Heart right ventricle (tissue), 16 donors: Measurements from ENCODE around the gene TUBB2A. TPM values are rescaled to one million over a fixed set of nuclear protein-coding genes. Genes with fewer than 3 reads are reported as not detected.
"Not testable (repeated sequence)": the region's sequence is repeated elsewhere in the genome, so short reads cannot be mapped to it uniquely, and the experiment has no call there.

ENCODE experiments used
- ATAC-seq, 8 donors: fragments of 200-7000 bp; cut with Tn5 transposase; one replicate each; pipeline ENCODE4 v1.9.1; 2020; ENCODE audit warnings: mild to moderate bottlenecking in 8 of 8, moderate library complexity in 8 of 8, moderate number of reproducible peaks in 1 of 8
- DNase-seq, 2 donors: peaks; one replicate each; pipeline ENCODE4 v3.0.0-alpha.2; 2020
- H3K27ac ChIP-seq, 10 donors: fragments of 200-600 bp; sonication (generic) in 2 of 10; one replicate each; pipeline versions ENCODE4 v1.5.0 to v1.8.0; 2020 to 2022; ENCODE audit warnings: mild to moderate bottlenecking in 3 of 10
- H3K27me3 ChIP-seq, 7 donors: fragments of 200-600 bp; one replicate each; pipeline ENCODE4 v1.8.0; 2021 to 2022; ENCODE audit warnings: mild to moderate bottlenecking in 2 of 7
- H3K36me3 ChIP-seq, 9 donors: fragments of 200-600 bp; sonication (generic) in 1 of 9; one replicate each; pipeline versions ENCODE4 v1.5.0 to v1.8.0; 2020 to 2022; ENCODE audit warnings: mild to moderate bottlenecking in 2 of 9
- H3K4me1 ChIP-seq, 9 donors: fragments of 200-600 bp; sonication (generic) in 1 of 9; one replicate each; pipeline versions ENCODE4 v1.5.0 to v1.8.0; 2020 to 2022; ENCODE audit warnings: mild to moderate bottlenecking in 4 of 9
- H3K4me3 ChIP-seq, 10 donors: fragments of 200-600 bp; sonication (generic) in 2 of 10; one replicate each; pipeline versions ENCODE4 v1.5.0 to v1.8.0; 2020 to 2022; ENCODE audit warnings: mild to moderate bottlenecking in 7 of 10, moderate library complexity in 2 of 10
- H3K9me3 ChIP-seq, 11 donors: fragments of 200-600 bp in 10 of 11; sonication (generic) in 2 of 11; one replicate each; pipeline versions ENCODE4 v1.5.0 to v1.8.0; 2013 to 2022; ENCODE audit warnings: mild to moderate bottlenecking in 2 of 11, control low read depth in 1 of 11, moderate library complexity in 1 of 11
- WGBS, 2 donors: extraction: QIAGEN DNeasy Blood & Tissue Kit; methylation state at CpG; one replicate each; pipeline ENCODE4 v1.1.7; 2013; ENCODE audit warnings: inconsistent platforms in 1 of 2; 5-methylcytosine and 5-hydroxymethylcytosine counted together
- intact Hi-C, 10 donors: fragments of 100-400 bp; cut with DNase I; formaldehyde crosslinking; loops; one replicate each; pipeline versions ENCODE4 v1.11.1 to v1.14.2; 2022
- polyA plus RNA-seq, 2 donors: library from polyadenylated mRNA; stranded (reverse); fragments of 200-250 nt; gene quantifications; one replicate each; pipeline ENCODE4 v1.2.3, GENCODE V29; 2013
- total RNA-seq, 10 donors: library from RNA; stranded (reverse); fragmentation: NEBNext Ultra II Directional in 3 of 10; extraction: Animal tissue kit (Norgen Biotek cat#: 25700) in 3 of 10; gene quantifications; one replicate each; pipeline versions ENCODE4 v1.2.1 to v1.2.4, GENCODE V29; 2021 to 2023
- TF ChIP-seq, protein P1 (sequence below), 9 donors: fragments of 200-600 bp; sonication (generic) in 2 of 9; IDR thresholded peaks; one replicate each; pipeline versions ENCODE4 v1.5.0 to v1.8.0; 2021 to 2022; ENCODE audit warnings: antibody characterized with exemption in 9 of 9, mild to moderate bottlenecking in 5 of 9, moderate library complexity in 1 of 9
- donor health status: Arrhythmogenic right ventricular cardiomyopathy.
- donor health status: ischemic (EF 13 %, LVEDD 7.1; RV severe dilation, severe dysfunction).
- donor health status: healthy with polysubstance abuse.
- donor health status: DM: no; HTN: yes; CAD: no.
- donor health status: DM: no; HTN: no; CAD: no.
- donor health status: ischemic (EF 25% LVEDD 6.9; RV normal size, moderate dysfunction).
- donor health status: ischemic (EF 25% LVEDD 5.7; RV mildly dilated, moderate dysfunction).
- donor health status: healthy.
- donor health status: DM: yes; HTN: yes; CAD: no.
- donor health status: Ischemic cardiomyopathy.
- donor health status: ischemic (EF 35%, LVEDD 5.7; RV mildly dilated, moderate dysfunction).
- donor health status: nonischemic (EF 11% LVEDD 7.7; RV severe dilation, severe dysfunction).
- donor health status: DM: yes; HTN: yes; CAD: no.
- donor health status: PGD.
- donor health status: ischemic (EF 29% LVEDD 5.4; RV normal size, mild dysfunction).
- donor health status: nonischemic (EF 23%, LVEDD 6.1; RV moderate dilation, normal function).

TUBB2A gene
- total and polyA plus RNA-seq, 12 donors = 7.0 to 59.3 (median 17.5) TPM

DNA sequence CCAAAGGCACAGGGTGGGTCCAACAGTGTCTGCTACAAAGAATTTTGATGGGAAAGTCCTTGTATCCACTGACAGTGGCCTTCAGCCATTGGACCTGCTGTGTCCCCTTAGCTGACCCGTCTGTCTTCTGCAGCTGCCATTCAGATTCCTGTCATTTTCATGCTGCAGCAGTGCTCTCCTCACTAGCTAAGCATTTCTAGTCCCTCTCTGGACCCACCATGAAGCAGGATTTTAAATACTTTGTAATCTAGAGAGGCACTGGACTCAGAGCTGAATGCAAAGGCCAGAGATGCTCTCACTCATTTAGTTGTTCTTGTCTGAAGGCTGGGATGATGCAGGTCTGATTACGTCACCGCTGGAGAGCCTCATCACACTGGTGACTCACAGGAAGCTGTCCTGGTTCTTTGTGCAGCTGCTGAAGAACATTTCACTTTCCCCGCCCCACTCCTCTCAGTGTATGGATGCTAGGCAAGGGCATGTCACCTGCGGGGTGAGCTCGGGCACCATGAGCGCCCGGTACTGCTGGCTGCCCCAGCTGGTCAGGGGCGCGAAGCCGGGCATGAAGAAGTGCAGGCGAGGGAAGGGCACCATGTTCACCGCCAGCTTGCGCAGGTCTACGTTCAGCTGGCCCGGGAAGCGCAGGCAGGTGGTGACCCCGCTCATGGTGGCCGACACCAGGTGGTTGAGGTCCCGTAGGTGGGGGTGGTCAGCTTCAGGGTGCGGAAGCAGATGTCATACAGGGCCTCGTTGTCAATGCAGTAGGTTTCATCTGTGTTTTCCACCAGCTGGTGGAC lies 19.4 kb upstream of the TUBB2A start:
- intact Hi-C loops = loop anchor here in 1 of 10 donors (5.0 kb wide), 1 partner anchor 261 kb away; no protein-coding TSS in a partner anchor
- Histone ChIP-seq H3K9me3 (no peaks in the 10 kb centered on the region), H3K4me3 (no peak overlapping the region), H3K4me1 (no peaks in the 10 kb centered on the region), H3K36me3 (no peaks in the 10 kb centered on the region), H3K27ac (no peak overlapping the region), H3K27me3 (peaks cover 0 to 4% (median 0%) of the 10 kb centered on the region in 7 donors)
- WGBS, 2 donors = 86 to 88% methylated on average over 21 to 22 of the region's 22 CpGs
- ATAC-seq (peak in 6 of 8 donors; percentile 46 to 87 (median 63)), DNase-seq (no peak)
- TF ChIP-seq, protein P1, sequence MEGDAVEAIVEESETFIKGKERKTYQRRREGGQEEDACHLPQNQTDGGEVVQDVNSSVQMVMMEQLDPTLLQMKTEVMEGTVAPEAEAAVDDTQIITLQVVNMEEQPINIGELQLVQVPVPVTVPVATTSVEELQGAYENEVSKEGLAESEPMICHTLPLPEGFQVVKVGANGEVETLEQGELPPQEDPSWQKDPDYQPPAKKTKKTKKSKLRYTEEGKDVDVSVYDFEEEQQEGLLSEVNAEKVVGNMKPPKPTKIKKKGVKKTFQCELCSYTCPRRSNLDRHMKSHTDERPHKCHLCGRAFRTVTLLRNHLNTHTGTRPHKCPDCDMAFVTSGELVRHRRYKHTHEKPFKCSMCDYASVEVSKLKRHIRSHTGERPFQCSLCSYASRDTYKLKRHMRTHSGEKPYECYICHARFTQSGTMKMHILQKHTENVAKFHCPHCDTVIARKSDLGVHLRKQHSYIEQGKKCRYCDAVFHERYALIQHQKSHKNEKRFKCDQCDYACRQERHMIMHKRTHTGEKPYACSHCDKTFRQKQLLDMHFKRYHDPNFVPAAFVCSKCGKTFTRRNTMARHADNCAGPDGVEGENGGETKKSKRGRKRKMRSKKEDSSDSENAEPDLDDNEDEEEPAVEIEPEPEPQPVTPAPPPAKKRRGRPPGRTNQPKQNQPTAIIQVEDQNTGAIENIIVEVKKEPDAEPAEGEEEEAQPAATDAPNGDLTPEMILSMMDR (IDR thresholded peaks at IDR 0.05) = no peak

DNA sequence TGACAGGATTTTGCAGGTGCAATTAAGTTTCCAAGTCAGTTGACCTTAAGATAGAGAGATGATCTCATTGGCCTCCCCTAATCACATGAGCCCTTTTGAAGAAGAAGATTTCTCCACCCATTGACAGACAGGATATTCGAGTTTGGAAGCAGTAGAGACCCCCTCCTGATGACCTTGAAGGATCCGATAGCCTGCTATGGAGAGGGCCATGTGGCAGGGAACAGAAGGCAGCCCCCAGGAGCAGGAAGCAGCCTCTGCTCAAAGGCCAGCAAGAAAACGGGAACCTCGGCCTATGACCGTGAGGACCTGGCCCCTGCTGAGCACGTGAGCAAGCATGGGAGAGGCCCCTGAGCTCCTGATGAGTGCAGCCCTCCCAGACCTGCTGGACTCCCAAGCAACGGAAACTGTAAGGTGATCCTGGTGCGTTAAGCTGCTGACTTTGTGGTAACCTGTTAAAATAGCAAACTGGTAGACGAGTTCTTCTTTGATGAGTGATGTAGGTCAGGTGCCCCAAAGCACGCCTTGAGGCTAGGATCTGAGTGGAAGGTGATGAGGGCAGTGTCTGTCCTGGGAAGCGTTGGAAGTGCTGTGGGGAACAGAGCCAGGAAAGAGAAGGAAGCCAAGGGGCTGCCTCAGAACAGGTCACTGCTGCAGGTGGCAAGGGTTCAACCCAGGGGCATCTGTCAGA lies 18.5 kb upstream of the TUBB2A start:
- Histone ChIP-seq H3K27ac (no peak overlapping the region), H3K27me3 (peaks cover 0 to 4% (median 0%) of the 10 kb centered on the region in 7 donors), H3K4me1 (no peaks in the 10 kb centered on the region), H3K9me3 (no peaks in the 10 kb centered on the region), H3K36me3 (no peaks in the 10 kb centered on the region), H3K4me3 (no peak overlapping the region)
- intact Hi-C loops = loop anchor here in 1 of 10 donors (5.0 kb wide), 1 partner anchor 261 kb away; no protein-coding TSS in a partner anchor
- 76 to 80% methylated on average over 11 of the region's 11 CpGs for WGBS, 2 donors
- no peak for ATAC-seq
- DNase-seq = no peak
- TF ChIP-seq, protein P1 (IDR thresholded peaks at IDR 0.05) = no peak

DNA sequence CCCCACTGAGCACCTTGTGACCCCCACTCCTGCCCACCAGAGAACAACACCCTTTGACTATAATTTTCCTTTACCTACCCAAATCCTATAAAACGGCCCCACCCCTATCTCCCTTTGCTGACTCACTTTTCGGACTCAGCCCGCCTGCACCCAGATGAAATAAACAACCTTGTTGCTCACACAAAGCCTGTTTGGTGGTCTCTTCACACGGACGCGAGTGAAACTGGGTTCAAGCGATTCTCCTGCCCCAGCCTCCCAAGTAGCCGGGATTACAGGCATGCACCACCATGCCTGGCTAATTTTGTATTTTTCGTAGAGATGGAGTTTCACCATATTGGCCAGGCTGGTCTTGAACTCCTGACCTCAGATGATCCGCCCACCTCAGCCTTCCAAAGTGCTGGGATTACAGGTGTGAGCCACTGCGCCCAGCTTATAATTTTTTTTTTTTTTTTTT lies 16.3 kb upstream of the TUBB2A start:
- ATAC-seq, H3K9me3 ChIP-seq, H3K4me3 ChIP-seq, H3K36me3 ChIP-seq, H3K4me1 ChIP-seq, DNase-seq, H3K27ac ChIP-seq, H3K27me3 ChIP-seq, intact Hi-C loops: not testable (repeated sequence)
- WGBS, 2 donors = 97% methylated on average over 11 of the region's 11 CpGs

DNA sequence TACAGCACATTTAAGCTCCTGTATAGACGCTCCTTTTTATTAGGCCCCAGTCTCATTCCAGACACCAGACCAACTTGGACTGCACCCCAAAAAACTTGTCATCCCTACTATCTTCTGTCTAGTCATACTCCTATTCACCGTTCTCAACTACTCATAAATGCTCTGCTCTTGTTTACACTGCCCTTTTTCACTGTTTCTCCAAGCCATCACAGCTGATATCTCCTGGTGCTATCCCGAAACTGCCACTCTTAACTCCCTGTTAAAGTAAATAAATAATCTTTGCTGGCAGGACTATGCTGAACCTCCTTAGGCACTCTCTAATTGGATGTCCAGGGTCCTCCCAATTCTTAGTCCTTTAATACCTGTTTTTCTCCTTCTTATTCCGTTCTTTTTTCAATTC lies 15.4 kb upstream of the TUBB2A start:
- H3K9me3 ChIP-seq, H3K27me3 ChIP-seq, H3K27ac ChIP-seq, H3K4me1 ChIP-seq, DNase-seq, H3K36me3 ChIP-seq, H3K4me3 ChIP-seq, ATAC-seq, intact Hi-C loops: not testable (repeated sequence)
- WGBS, 2 donors = 93 to 95% methylated on average over 4 of the region's 4 CpGs

DNA sequence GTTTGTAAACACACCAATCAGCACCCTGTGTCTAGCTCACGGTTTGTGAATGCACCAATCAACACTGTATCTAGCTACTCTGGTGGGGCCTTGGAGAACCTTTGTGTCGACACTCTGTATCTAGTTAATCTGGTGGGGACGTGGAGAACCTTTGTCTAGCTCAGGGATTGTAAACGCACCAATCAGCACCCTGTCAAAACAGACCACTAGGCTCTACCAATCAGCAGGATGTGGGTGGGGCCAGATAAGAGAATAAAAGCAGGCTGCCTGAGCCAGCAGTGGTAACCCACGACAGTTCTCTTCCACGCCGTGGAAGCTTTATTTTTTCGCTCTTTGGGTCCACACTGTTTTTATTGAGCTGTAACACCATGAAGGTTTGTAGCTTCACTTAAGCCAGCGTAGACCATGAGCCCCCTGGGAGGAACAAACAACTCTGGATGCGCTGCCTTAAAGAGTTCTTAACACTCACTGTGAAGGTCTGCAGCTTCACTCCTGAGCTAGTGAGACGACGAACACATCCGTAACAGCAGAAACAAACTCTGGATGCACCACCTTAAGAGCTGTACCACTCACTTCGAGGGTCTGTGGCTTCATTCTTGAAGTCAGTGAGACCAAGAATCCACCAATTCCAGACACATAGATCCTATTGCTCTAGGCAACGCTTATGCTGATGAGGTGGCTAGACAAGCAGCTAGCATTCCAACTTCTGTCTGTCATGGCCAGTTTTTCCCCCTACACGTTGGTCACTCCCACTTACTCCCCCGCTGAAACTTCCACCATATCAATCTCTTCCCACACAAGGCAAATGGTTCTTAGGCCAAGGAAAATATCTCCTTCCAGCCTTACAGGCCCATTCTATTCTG lies 14.2 kb upstream of the TUBB2A start:
- H3K4me3 ChIP-seq, ATAC-seq, H3K27me3 ChIP-seq, H3K9me3 ChIP-seq, H3K27ac ChIP-seq, H3K36me3 ChIP-seq, H3K4me1 ChIP-seq, DNase-seq, intact Hi-C loops: not testable (repeated sequence)
- 78% methylated on average over 17 of the region's 17 CpGs for WGBS, 2 donors

DNA sequence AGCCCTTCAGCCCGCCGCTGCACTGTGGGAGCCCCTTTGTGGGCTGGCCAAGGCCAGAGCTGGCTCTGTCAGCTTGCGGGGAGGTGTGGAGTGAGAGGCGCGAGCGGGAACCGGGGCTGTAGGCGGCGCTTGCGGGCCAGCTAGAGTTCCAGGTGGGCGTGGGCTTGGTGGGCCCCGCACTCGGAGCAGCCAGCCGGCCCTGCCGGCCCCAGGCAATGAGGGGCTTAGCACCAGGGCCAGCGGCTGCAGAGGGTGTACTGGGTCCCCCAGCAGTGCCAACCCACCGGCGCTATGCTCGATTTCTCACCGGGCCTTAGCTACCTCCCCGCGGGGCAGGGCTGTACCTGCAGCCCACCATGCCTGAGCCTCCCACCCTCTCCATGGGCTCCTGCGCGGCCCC lies 13.3 kb upstream of the TUBB2A start:
- H3K27ac ChIP-seq, H3K4me1 ChIP-seq, DNase-seq, H3K9me3 ChIP-seq, intact Hi-C loops, H3K4me3 ChIP-seq, H3K27me3 ChIP-seq, ATAC-seq, H3K36me3 ChIP-seq: not testable (repeated sequence)
- 90 to 92% methylated on average over 22 to 24 of the region's 24 CpGs for WGBS, 2 donors

DNA sequence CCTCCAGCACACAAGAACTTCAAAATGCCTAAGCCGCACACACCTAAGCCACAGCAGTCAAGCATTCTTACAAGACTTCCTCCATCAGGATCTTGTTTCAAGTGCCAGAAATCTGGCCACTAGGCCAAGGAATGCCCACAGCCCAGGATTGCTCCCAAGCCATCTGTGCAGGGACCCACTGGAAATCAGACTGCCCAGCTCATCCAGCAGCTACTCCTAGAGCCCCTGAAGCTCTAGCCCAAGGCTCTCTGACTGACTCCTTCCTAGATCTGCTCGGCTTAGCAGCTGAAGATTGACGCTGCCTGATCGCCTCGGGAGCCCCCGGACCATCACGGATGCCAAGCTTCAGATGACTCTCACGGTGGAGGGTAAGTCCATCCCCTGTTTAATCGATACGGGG lies 10.7 kb upstream of the TUBB2A start:
- H3K9me3 ChIP-seq, H3K4me3 ChIP-seq, H3K36me3 ChIP-seq, H3K27ac ChIP-seq, ATAC-seq, DNase-seq, H3K27me3 ChIP-seq: not testable (repeated sequence)
- intact Hi-C loops = loop anchor here in 1 of 10 donors (10.0 kb wide), 1 partner anchor 87 kb away; the partner anchor contains the start of gene PSMG4
- 95 to 96% methylated on average over 10 of the region's 10 CpGs for WGBS, 2 donors
- H3K4me1 ChIP-seq = peaks cover 0 to 30% (median 13%) of the 10 kb centered on the region in 9 donors

DNA sequence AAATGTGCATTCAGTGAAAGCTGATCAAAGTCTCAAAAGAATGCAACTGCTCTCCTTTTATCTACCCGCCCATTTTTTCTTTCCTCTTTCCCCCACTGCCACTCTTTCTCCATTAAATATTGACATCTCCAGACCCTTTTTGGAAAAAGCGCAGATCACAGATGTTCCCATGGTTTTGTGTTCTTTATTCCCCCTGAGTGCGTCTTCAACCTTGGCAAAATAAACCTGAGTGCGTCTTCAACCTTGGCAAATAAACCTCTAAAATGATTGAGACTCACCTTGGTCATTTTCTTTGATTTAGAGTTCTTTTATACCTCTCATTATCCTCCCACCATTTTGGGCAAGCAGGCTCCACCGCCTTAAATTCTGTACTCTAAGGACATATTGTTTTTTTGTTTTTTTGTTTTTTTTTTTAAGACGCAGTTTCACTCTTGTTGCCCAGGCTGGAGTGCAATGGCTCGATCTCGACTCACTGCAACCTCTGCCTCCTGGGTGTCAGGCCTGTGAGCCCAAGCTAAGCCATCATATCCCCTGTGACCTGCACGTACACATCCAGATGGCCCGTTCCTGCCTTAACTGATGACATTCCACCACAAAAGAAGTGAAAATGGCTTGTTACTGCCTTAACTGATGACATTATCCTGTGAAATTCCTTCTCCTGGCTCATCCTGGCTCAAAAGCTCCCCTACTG lies 9.3 kb upstream of the TUBB2A start:
- H3K27me3 ChIP-seq, H3K4me3 ChIP-seq, H3K36me3 ChIP-seq, DNase-seq, H3K9me3 ChIP-seq, ATAC-seq: not testable (repeated sequence)
- Histone ChIP-seq H3K4me1 (peaks cover 0 to 40% (median 13%) of the 10 kb centered on the region in 9 donors), H3K27ac (peak overlapping the region in 4 of 10 donors; percentile 20 to 78 (median 61))
- WGBS, 2 donors = 88 to 92% methylated on average over 10 of the region's 10 CpGs
- intact Hi-C loops = loop anchor here in 1 of 10 donors (10.0 kb wide), 1 partner anchor 88 kb away; the partner anchor contains the start of gene PSMG4
